ENCODE measurements around the gene UNC5B. TPM values are rescaled to one million over a fixed set of nuclear protein-coding genes. Genes with fewer than 3 reads are reported as not detected.

Gene UNC5B
- total RNA-seq, 4 donors from 2014 or later = 4.2 to 17.6 (median 8.0) TPM

DNA sequence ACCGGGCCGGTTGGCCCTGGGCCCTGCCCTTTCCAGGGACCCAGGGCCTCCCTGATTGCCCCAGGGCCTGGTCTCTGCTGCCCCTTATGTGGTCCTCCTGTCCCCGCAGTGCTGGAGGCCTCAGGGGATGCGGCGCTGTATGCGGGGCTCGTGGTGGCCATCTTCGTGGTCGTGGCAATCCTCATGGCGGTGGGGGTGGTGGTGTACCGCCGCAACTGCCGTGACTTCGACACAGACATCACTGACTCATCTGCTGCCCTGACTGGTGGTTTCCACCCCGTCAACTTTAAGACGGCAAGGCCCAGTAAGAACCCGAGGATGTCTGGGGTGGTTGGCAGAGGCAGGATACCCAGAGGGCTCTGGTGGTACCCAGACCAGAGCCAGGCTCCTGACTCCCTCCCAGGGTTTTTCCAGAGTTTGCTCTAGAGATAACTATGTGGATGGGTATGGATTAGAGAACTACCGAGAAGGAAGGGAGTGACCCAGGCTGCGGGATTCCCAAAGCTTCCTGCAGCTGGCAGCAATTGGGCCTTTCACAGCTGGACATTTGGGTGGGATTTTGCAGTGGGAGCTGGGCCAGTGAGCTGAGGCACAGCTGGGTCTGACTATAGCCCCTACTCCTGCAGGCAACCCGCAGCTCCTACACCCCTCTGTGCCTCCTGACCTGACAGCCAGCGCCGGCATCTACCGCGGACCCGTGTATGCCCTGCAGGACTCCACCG, 78.6 kb downstream of the UNC5B start:
- intact Hi-C loops (cut with DNase I; ENCODE audit: low total_unique reads) = loop anchor here (5.0 kb wide), 1 partner anchor 374 kb away; no protein-coding TSS in a partner anchor
- H3K4me3 ChIP-seq (ENCODE audit: low read depth, poor library complexity, severe bottlenecking) = no peak overlapping the region
- TF ChIP-seq, protein P1, sequence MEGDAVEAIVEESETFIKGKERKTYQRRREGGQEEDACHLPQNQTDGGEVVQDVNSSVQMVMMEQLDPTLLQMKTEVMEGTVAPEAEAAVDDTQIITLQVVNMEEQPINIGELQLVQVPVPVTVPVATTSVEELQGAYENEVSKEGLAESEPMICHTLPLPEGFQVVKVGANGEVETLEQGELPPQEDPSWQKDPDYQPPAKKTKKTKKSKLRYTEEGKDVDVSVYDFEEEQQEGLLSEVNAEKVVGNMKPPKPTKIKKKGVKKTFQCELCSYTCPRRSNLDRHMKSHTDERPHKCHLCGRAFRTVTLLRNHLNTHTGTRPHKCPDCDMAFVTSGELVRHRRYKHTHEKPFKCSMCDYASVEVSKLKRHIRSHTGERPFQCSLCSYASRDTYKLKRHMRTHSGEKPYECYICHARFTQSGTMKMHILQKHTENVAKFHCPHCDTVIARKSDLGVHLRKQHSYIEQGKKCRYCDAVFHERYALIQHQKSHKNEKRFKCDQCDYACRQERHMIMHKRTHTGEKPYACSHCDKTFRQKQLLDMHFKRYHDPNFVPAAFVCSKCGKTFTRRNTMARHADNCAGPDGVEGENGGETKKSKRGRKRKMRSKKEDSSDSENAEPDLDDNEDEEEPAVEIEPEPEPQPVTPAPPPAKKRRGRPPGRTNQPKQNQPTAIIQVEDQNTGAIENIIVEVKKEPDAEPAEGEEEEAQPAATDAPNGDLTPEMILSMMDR (IDR thresholded peaks at IDR 0.05) = no peak
- TF ChIP-seq POLR2A (IDR thresholded peaks at IDR 0.05) = no peak
- WGBS, 2 donors = 82 to 94% methylated on average over 16 to 26 of the region's 26 CpGs
- no peak for DNase-seq (ENCODE audit: low spot score in 2 of 2)

DNA sequence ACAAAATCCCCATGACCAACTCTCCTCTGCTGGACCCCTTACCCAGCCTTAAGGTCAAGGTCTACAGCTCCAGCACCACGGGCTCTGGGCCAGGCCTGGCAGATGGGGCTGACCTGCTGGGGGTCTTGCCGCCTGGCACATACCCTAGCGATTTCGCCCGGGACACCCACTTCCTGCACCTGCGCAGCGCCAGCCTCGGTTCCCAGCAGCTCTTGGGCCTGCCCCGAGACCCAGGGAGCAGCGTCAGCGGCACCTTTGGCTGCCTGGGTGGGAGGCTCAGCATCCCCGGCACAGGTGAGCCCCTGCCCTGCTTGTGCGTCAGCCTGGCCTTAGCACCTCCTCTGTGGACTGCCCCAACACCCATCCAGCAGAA, 79.1 kb downstream of the UNC5B start:
- no peak overlapping the region for H3K4me3 ChIP-seq (ENCODE audit: low read depth, poor library complexity, severe bottlenecking)
- no peak for TF ChIP-seq POLR2A (IDR thresholded peaks at IDR 0.05)
- TF ChIP-seq, protein P1 (IDR thresholded peaks at IDR 0.05) = no peak
- intact Hi-C loops (cut with DNase I; ENCODE audit: low total_unique reads) = loop anchor here (5.0 kb wide), 1 partner anchor 374 kb away; no protein-coding TSS in a partner anchor
- WGBS, 2 donors = 95 to 96% methylated on average over 13 of the region's 13 CpGs
- DNase-seq (ENCODE audit: low spot score in 2 of 2) = no peak

DNA sequence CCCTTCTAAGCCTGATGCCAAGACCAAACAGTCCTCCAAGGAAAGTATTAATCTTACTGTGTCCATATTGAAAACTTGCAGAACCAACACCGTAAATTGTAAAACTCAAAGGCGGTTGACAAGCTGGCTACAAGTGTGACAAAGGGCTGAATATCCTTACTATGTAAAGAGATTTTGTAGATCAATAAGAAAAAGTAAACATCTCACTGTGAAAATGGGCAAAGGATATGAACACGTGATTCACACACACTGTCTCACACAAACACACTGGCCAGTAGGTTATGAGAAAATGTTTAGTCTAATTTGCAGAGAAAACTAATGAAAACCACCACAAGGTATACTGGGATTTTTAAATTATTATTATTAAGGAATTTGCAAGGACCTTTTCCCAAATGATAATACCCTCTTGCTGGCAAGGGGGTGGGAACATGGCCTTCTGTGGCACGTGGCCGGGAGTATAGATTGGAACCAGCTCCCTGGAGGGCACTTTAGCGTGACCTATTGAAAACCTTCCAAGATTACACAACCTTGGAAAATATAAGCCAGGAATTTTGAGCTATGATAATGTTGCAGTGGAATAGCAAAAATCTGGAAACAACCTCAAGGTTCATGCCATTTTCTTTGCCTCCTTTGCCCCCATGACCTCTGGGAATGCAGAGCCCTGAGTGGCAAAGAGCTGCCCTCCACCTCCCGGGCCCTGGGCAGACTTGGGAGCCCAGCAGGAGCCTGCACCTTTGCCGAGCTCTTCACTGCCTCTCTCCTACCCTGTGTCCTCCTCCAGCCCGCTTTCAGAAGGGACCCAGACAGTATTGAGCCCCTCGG, 80.5 kb downstream of the UNC5B start:
- no peak overlapping the region for H3K4me3 ChIP-seq (ENCODE audit: low read depth, poor library complexity, severe bottlenecking)
- no peak for DNase-seq (ENCODE audit: low spot score in 2 of 2)
- WGBS, 2 donors = 72% methylated on average over 10 of the region's 10 CpGs
- intact Hi-C loops (cut with DNase I; ENCODE audit: low total_unique reads) = loop anchor here (5.0 kb wide), 1 partner anchor 376 kb away; no protein-coding TSS in a partner anchor
- no peak for TF ChIP-seq POLR2A (IDR thresholded peaks at IDR 0.05)
- TF ChIP-seq, protein P1 (IDR thresholded peaks at IDR 0.05) = no peak

DNA sequence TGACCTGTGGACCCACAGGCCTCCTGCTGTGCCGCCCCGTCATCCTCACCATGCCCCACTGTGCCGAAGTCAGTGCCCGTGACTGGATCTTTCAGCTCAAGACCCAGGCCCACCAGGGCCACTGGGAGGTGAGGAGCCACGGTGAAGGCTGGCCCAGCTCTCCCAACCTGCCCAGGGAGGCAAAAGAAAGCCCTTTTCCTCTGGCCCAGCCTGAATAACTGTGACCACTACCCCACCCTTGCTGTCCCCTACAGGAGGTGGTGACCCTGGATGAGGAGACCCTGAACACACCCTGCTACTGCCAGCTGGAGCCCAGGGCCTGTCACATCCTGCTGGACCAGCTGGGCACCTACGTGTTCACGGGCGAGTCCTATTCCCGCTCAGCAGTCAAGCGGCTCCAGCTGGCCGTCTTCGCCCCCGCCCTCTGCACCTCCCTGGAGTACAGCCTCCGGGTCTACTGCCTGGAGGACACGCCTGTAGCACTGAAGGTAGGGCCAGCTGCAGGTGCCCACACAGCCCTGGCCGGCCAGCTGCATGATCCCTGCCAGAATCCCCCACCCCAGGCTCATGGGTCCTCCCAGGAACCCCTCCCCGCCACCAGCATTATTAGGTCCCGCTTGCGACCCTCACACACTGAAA, 81.2 kb downstream of the UNC5B start:
- intact Hi-C loops (cut with DNase I; ENCODE audit: low total_unique reads) = loop anchor here (5.0 kb wide), 1 partner anchor 376 kb away; no protein-coding TSS in a partner anchor
- TF ChIP-seq, protein P1 (IDR thresholded peaks at IDR 0.05) = no peak
- no peak for TF ChIP-seq POLR2A (IDR thresholded peaks at IDR 0.05)
- H3K4me3 ChIP-seq (ENCODE audit: low read depth, poor library complexity, severe bottlenecking) = no peak overlapping the region
- 50 to 75% methylated on average over 16 to 19 of the region's 19 CpGs for WGBS, 2 donors
- no peak for DNase-seq (ENCODE audit: low spot score in 2 of 2)

DNA sequence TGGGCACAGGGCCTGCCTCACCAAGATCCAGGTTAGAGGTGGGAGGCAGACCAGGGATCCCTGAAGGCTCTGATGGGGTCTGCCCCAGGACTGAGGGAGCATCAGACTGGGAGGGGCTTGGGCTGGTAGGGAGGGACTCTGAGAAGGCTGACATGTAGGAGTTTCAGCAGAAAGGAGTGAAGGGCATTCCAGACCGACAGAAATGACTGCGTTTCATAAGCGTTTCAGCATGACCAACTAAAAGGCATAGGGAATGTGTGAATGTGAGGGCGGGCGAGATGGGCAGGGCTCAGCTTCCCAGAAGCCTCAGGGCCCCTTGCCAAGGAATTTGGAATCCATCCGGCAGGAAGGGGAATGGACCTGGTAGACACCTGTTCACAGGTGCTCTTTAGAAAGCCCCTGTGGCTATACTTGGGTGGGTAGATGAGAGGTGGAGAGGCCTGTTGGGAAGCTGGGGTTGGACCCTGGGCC, 81.8 kb downstream of the UNC5B start:
- intact Hi-C loops (cut with DNase I; ENCODE audit: low total_unique reads) = loop anchor here (5.0 kb wide), 1 partner anchor 377 kb away; no protein-coding TSS in a partner anchor
- no peak for TF ChIP-seq POLR2A (IDR thresholded peaks at IDR 0.05)
- TF ChIP-seq, protein P1 (IDR thresholded peaks at IDR 0.05) = no peak
- no peak overlapping the region for H3K4me3 ChIP-seq (ENCODE audit: low read depth, poor library complexity, severe bottlenecking)
- DNase-seq (ENCODE audit: low spot score in 2 of 2) = no peak
- 54% methylated on average over 6 of the region's 6 CpGs for WGBS, 2 donors
